ENCODE results near the gene TENT4B. TPM values are rescaled to one million over a fixed set of nuclear protein-coding genes. Genes with fewer than 3 reads are reported as not detected.

The TENT4B gene
- total RNA-seq, 2 donors from 2014 or later, result 16.3 to 31.5 TPM

DNA sequence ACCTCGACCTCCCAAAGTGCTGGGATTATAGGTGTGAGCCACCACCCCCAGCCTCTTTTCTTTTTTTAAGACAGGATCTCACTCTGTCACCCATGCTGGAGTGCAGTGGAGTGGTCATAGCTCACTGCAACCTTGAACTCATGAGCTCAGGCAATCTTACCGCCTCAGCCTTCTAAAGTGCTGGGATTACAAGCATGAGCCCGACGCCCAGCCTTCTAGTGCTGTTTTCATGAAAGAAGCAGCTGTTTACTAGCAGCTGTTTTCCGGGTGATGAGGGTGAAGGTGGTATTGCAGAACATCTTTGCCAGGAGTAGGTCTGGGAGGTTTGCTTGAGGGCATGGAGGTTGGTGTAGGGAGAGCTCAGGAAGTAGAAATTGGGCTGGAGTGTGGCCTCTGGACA lies 115.2 kb downstream of the TENT4B start:
- H3K36me3 Mint-ChIP-seq (ENCODE audit: low read depth), result peaks cover 22% of the 10 kb centered on the region

GRCh38 chr16:50269061-50269705 lies 116.1 kb downstream of the TENT4B start:
- Mint-ChIP-seq H3K4me1 (peaks cover 53% of the 10 kb centered on the region), H3K9me3 (no peaks in the 10 kb centered on the region), H3K27ac (peak overlapping the region; percentile 99), H3K4me3 (peak overlapping the region; percentile 96), H3K36me3 (ENCODE audit: low read depth) (peaks cover 30% of the 10 kb centered on the region), H3K27me3 (no peaks in the 10 kb centered on the region)
- ATAC-seq (replicated peaks), result no peak

More for the DNA sequence above, 115.2 kb downstream of the TENT4B start:
- no peaks in the 10 kb centered on the region for H3K27me3 Mint-ChIP-seq
- H3K4me3 Mint-ChIP-seq, result peak overlapping the region; percentile 96
- ATAC-seq (replicated peaks), result no peak
- H3K9me3 Mint-ChIP-seq, result no peaks in the 10 kb centered on the region
- H3K27ac Mint-ChIP-seq, result peak overlapping the region; percentile 99
- H3K4me1 Mint-ChIP-seq, result peaks cover 52% of the 10 kb centered on the region

DNA sequence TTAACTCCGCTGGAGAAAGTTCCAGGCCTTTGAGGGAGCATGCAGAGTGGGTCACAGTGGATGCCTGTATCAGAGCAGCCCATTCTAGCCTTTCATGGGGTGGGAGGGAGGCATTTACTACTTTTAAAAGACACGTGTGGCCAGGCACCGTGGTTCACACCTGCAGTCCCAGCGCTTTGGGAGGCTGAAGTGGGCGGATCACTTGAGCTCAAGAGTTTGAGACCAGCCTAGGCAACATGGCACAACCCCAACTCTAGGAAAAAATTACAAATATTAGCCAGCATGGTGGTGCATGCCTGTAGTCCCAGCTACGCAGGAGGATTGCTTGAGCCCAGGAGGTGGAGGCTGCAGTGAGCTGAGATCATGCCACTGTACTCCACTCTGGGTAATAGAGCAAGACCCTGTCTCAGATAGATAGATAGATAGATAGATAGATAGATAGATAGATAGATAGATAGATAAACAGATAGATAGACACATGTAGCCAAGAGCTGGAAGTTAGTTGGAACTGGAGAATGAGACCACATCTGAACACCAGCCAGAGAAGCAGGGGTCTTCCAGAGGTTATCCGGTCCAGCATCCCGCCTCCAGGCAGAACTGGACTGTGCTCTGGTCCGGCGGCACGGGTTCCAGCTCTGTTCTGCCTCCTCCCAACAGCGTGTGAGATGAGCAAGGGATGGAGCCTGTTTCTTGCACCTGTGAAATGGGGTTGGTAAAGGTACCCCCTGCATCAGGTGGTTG lies 116.8 kb downstream of the TENT4B start:
- Mint-ChIP-seq H3K36me3 (ENCODE audit: low read depth) (peaks cover 37% of the 10 kb centered on the region), H3K27ac (peak overlapping the region; percentile 99), H3K27me3 (no peaks in the 10 kb centered on the region), H3K4me1 (peaks cover 47% of the 10 kb centered on the region), H3K4me3 (peak overlapping the region; percentile 96), H3K9me3 (no peaks in the 10 kb centered on the region)
- no peak for ATAC-seq (replicated peaks)

- H3K4me3 Mint-ChIP-seq, result peak overlapping the region; percentile 96
- no peaks in the 10 kb centered on the region for H3K27me3 Mint-ChIP-seq
- no peak for ATAC-seq (replicated peaks)
- H3K36me3 Mint-ChIP-seq (ENCODE audit: low read depth), result peaks cover 44% of the 10 kb centered on the region
- H3K9me3 Mint-ChIP-seq, result no peaks in the 10 kb centered on the region
- H3K27ac Mint-ChIP-seq, result peak overlapping the region; percentile 99
- H3K4me1 Mint-ChIP-seq, result peaks cover 45% of the 10 kb centered on the region
These were observed 117.5 kb downstream of the TENT4B start for GRCh38 chr16:50270510-50271147.

- H3K4me1 Mint-ChIP-seq, result peaks cover 45% of the 10 kb centered on the region
- no peak for ATAC-seq (replicated peaks)
- H3K27ac Mint-ChIP-seq, result peak overlapping the region; percentile 99
- no peaks in the 10 kb centered on the region for H3K9me3 Mint-ChIP-seq
- H3K36me3 Mint-ChIP-seq (ENCODE audit: low read depth), result peaks cover 49% of the 10 kb centered on the region
- H3K27me3 Mint-ChIP-seq, result no peaks in the 10 kb centered on the region
- peak overlapping the region; percentile 96 for H3K4me3 Mint-ChIP-seq
These were observed 118.3 kb downstream of the TENT4B start for GRCh38 chr16:50271148-50272041.

DNA sequence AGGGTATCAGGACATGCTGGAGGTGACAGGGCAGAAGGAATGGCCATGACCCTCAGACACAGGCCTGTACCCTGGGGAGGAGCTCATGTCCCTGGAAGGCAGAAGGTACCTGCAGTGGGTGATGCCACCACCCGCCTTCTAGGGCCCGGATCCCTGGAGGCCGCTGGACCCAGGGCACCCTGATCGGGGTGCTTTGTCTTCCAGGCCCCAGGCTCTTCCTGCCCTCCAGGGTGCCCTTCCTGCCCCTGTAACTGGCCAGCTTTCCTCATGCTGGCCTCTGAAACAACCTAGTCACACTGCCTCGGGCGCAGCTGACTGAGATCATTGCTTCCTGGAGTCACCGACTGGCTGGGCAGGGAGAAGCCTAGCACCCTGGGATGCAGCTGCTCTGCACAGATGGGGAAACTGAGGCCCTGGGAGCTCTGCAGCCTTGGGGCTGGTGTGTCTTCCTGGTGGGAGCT lies 119.0 kb downstream of the TENT4B start:
- Mint-ChIP-seq H3K4me3 (peak overlapping the region; percentile 96), H3K4me1 (peaks cover 50% of the 10 kb centered on the region), H3K9me3 (no peaks in the 10 kb centered on the region), H3K27me3 (no peaks in the 10 kb centered on the region), H3K27ac (peak overlapping the region; percentile 99), H3K36me3 (ENCODE audit: low read depth) (peaks cover 49% of the 10 kb centered on the region)
- no peak for ATAC-seq (replicated peaks)

- H3K27me3 Mint-ChIP-seq, result no peaks in the 10 kb centered on the region
- H3K27ac Mint-ChIP-seq, result peak overlapping the region; percentile 99
- H3K36me3 Mint-ChIP-seq (ENCODE audit: low read depth), result peaks cover 49% of the 10 kb centered on the region
- H3K4me3 Mint-ChIP-seq, result peak overlapping the region; percentile 96
- ATAC-seq (replicated peaks), result no peak
- peaks cover 53% of the 10 kb centered on the region for H3K4me1 Mint-ChIP-seq
- no peaks in the 10 kb centered on the region for H3K9me3 Mint-ChIP-seq
These were observed 119.7 kb downstream of the TENT4B start for GRCh38 chr16:50272687-50273381.

DNA sequence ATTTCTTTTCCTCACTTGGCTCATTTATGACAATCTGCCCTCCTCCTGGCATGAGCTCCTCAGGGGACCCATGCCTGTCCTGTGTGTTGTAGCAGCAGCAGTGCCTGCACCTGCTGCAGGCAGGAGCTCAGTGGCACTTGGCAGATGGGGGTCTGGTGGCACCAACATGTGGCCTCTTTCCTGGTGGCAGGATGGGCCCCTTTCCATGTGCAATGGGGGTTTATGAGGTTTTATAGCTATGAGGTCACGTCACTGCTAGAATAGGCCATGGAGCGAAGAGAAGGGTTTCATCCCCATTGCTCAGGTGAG lies 120.2 kb downstream of the TENT4B start:
- Mint-ChIP-seq H3K27me3 (no peaks in the 10 kb centered on the region), H3K27ac (peak overlapping the region; percentile 99), H3K36me3 (ENCODE audit: low read depth) (peaks cover 53% of the 10 kb centered on the region), H3K9me3 (peaks cover 3% of the 10 kb centered on the region), H3K4me3 (peak overlapping the region; percentile 96), H3K4me1 (peaks cover 56% of the 10 kb centered on the region)
- no peak for ATAC-seq (replicated peaks)

GRCh38 chr16:50273888-50274325 lies 120.8 kb downstream of the TENT4B start:
- peaks cover 59% of the 10 kb centered on the region for H3K4me1 Mint-ChIP-seq
- no peaks in the 10 kb centered on the region for H3K27me3 Mint-ChIP-seq
- H3K9me3 Mint-ChIP-seq, result peaks cover 4% of the 10 kb centered on the region
- peak; percentile 14 for ATAC-seq (replicated peaks)
- H3K36me3 Mint-ChIP-seq (ENCODE audit: low read depth), result peaks cover 59% of the 10 kb centered on the region
- H3K4me3 Mint-ChIP-seq, result peak overlapping the region; percentile 96
- H3K27ac Mint-ChIP-seq, result peak overlapping the region; percentile 99

DNA sequence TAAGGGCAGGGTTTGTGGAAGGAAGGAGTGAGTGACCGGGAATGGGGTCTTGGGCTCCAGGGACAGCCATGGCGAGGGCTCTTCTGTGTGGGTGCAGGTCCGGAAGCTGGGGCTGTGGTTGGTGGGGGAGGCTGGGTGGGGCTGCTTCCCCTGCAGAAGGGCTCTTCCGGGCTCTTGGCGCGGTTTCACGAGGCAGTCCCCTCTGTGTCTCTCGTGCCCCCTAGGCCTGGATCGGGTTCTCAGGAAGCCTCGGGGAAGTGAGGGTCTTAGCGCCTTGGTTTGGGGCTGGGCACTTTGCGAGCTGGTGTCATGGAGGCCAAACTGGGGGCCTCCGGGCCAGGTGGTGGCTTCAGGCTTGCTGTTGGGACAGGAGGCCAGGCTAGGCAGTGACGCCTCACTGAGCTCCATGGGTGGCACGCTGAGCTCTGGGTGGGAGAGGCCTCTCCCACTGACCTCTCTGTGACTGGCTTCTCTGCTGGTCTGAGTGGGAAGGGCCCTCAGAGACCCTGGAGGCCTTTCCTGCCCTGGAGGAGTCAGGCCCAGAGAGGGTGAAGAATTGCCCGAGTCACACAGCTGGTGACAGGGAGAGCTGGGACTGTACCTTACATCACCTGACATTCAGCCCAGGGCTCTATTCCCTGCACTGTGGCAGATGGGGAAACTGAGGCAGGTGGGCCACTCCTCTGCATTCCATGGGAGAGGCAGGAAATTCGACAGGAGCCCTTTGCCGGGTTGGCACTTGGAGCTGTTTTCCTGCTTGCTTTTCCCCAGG lies 121.4 kb downstream of the TENT4B start:
- H3K9me3 Mint-ChIP-seq, result peaks cover 4% of the 10 kb centered on the region
- H3K4me3 Mint-ChIP-seq, result peak overlapping the region; percentile 96
- H3K27me3 Mint-ChIP-seq, result no peaks in the 10 kb centered on the region
- peak; percentile 17 for ATAC-seq (replicated peaks)
- peak overlapping the region; percentile 99 for H3K27ac Mint-ChIP-seq
- H3K36me3 Mint-ChIP-seq (ENCODE audit: low read depth), result peaks cover 65% of the 10 kb centered on the region
- peaks cover 59% of the 10 kb centered on the region for H3K4me1 Mint-ChIP-seq

DNA sequence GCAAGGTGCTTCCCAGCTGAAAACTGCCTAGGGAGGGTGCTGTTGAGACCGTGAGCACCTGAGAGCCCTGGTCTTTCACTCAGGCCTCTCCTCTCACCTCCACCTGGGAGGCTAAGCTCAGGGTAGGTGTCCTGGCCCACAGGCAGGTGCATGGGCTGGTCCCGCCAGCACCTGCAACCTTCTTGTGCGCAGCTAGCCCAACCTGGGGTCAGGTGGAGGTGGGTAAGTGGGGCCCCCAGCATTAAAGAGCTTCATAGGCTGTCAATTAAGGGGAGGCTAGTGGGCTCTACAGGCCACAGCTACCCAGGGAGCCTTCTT lies 122.0 kb downstream of the TENT4B start:
- Mint-ChIP-seq H3K4me1 (peaks cover 59% of the 10 kb centered on the region), H3K9me3 (peaks cover 4% of the 10 kb centered on the region), H3K27me3 (no peaks in the 10 kb centered on the region), H3K36me3 (ENCODE audit: low read depth) (peaks cover 70% of the 10 kb centered on the region), H3K27ac (peak overlapping the region; percentile 99), H3K4me3 (peak overlapping the region; percentile 96)
- ATAC-seq (replicated peaks), result no peak

DNA sequence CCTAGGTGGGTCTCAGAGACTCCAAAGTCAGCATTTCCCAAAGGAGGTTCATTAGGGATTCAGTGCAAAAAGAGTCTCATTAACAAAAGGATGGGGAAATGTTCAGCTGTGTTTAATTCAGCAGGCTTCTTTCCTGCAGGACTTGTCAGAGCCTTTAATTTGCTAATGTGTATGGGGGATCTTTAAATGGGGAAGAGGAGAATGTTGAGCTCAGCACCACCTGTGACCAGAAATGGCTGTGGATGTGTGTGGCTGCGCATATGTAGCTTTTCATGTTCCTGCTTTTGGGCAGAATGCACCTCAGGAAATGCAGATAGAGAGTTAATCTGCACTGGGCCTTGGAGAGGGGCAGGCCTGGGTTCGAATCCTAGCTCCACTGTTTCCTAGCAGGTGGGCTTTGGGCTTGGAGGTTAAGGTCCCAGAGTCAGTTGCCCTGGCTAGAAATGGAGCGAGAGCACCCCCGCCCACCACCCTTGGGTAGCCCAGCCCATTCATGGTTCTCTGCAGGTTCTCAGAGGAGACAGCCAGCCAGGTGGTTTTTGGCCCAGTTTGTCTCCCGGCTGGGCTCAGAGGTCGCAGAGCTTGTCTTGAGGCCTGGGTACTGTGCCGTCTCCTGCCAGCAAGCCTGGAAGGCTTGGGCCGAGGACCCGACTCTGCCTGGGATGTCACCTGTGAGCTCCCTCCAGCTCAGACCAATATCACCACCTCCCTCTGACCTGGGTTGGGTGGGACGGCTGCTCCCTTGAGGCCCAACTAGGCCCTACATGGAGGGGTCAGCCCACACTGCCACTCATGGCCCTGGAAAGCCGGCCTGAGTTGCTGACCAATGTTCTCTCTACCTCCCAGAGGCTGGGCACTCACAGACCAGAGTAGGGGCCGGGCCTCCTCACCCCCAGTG lies 122.6 kb downstream of the TENT4B start:
- H3K27me3 Mint-ChIP-seq, result no peaks in the 10 kb centered on the region
- peaks cover 4% of the 10 kb centered on the region for H3K9me3 Mint-ChIP-seq
- peak overlapping the region; percentile 96 for H3K4me3 Mint-ChIP-seq
- no peak for ATAC-seq (replicated peaks)
- peaks cover 76% of the 10 kb centered on the region for H3K36me3 Mint-ChIP-seq (ENCODE audit: low read depth)
- H3K27ac Mint-ChIP-seq, result peak overlapping the region; percentile 99
- H3K4me1 Mint-ChIP-seq, result peaks cover 59% of the 10 kb centered on the region

Measured in activated T-helper 17 cell treated with anti-CD3 and anti-CD28 coated beads, Interleukin-2, amount 50 U/mL, for 72 hours (primary cell).